Activated B cell treated with CpG ODN at 0.5 μM for 24 hours (primary cell): ENCODE measurements around the gene PRKAG2. TPM values are rescaled to one million over a fixed set of nuclear protein-coding genes. Genes with fewer than 3 reads are reported as not detected.

Source experiments
- ATAC-seq: fragments of 200-7000 bp; cut with Tn5 transposase; one replicate; pipeline ENCODE4 v1.10.0; 2021; ENCODE audit warnings: low read depth, mild to moderate bottlenecking, moderate library complexity
- CTCF ChIA-PET: fragments of 350-600 bp; sonication (Branson Sonifier 250); formaldehyde crosslinking; loops from one replicate; lab custom pipeline; 2021; ENCODE audit warnings: antibody characterized with exemption; lab: Charles Lee
- POLR2A ChIA-PET: fragments of 350-600 bp; sonication (Branson Sonifier 250); formaldehyde crosslinking; loops from one replicate; lab custom pipeline; 2021; ENCODE audit warnings: antibody characterized with exemption; lab: Charles Lee
- DNase-seq: peaks from one replicate; pipeline ENCODE4 v3.0.0; 2022
- H3K27ac Mint-ChIP-seq: one replicate; pipeline ENCODE4 v1.8.0; 2020; ENCODE audit warnings: mixed read lengths
- H3K27me3 Mint-ChIP-seq: one replicate; pipeline ENCODE4 v1.8.0; 2021; ENCODE audit warnings: mixed read lengths
- H3K36me3 Mint-ChIP-seq: one replicate; pipeline ENCODE4 v1.8.0; 2021; ENCODE audit warnings: low read depth, mixed read lengths
- H3K4me1 Mint-ChIP-seq: one replicate; pipeline ENCODE4 v1.8.0; 2021; ENCODE audit warnings: mixed read lengths
- H3K4me3 Mint-ChIP-seq: one replicate; pipeline ENCODE4 v1.8.0; 2020; ENCODE audit warnings: mild to moderate bottlenecking, mixed read lengths
- H3K9me3 Mint-ChIP-seq: one replicate; pipeline ENCODE4 v1.8.0; 2020; ENCODE audit warnings: mixed read lengths
- CTCF ChIP-seq: fragments of 200-600 bp; IDR thresholded peaks from one replicate; pipeline ENCODE4 v1.8.0; 2022; ENCODE audit warnings: antibody characterized with exemption, mild to moderate bottlenecking
- intact Hi-C: fragments of 100-400 bp; cut with micrococcal nuclease; formaldehyde crosslinking; loops from one replicate; pipeline ENCODE4 v1.15.1; 2024
- total RNA-seq: library from RNA; stranded (reverse); gene quantifications from 2 replicates; pipeline ENCODE4 v1.2.3, GENCODE V29; 2022

PRKAG2 gene
- total RNA-seq, 1 donor from 2014 or later, result 19.7 TPM

GRCh38 chr7:151851782-151852181, 25.1 kb downstream of the PRKAG2 start:
- H3K36me3 Mint-ChIP-seq, result peaks cover 1% of the 10 kb centered on the region
- ChIA-PET POLR2A (interaction anchor here (0.7 to 3.7 kb wide), 6 partner anchors 13 to 83 kb away, joined by 3 to 26 read pairs (median 4); partner anchors contain the start of gene PRKAG2), CTCF (interaction anchor here (1.3 to 1.7 kb wide), 2 partner anchors 13 to 69 kb away, joined by 3 to 7 read pairs; no protein-coding TSS in a partner anchor)
- peaks cover 32% of the 10 kb centered on the region for H3K4me1 Mint-ChIP-seq
- H3K9me3 Mint-ChIP-seq, result no peaks in the 10 kb centered on the region
- no peak for DNase-seq
- peak; percentile 37 for ATAC-seq
- TF ChIP-seq CTCF, result no peak
- H3K27ac Mint-ChIP-seq, result peak overlapping the region; percentile 85
- H3K4me3 Mint-ChIP-seq, result peak overlapping the region; percentile 81
- H3K27me3 Mint-ChIP-seq, result no peaks in the 10 kb centered on the region
- intact Hi-C loops, result loop anchor here (1.0 kb wide), 3 partner anchors 12 to 68 kb away; no protein-coding TSS in a partner anchor

GRCh38 chr7:151851145-151851751, 25.7 kb downstream of the PRKAG2 start:
- H3K4me3 Mint-ChIP-seq, result peak overlapping the region; percentile 81
- ATAC-seq, result peak; percentile 79
- H3K27me3 Mint-ChIP-seq, result no peaks in the 10 kb centered on the region
- H3K9me3 Mint-ChIP-seq, result no peaks in the 10 kb centered on the region
- POLR2A ChIA-PET, result interaction anchor here (0.7 to 3.7 kb wide), 8 partner anchors 13 to 83 kb away, joined by 3 to 26 read pairs (median 4); partner anchors contain the start of gene PRKAG2
- DNase-seq, result peak; percentile 42
- no peak for TF ChIP-seq CTCF
- CTCF ChIA-PET, result interaction anchor here (1.3 to 1.7 kb wide), 2 partner anchors 12 to 68 kb away, joined by 3 to 7 read pairs; no protein-coding TSS in a partner anchor
- peak overlapping the region; percentile 85 for H3K27ac Mint-ChIP-seq
- peaks cover 32% of the 10 kb centered on the region for H3K4me1 Mint-ChIP-seq
- intact Hi-C loops, result loop anchor here (1.0 kb wide), 3 partner anchors 12 to 68 kb away; no protein-coding TSS in a partner anchor
- H3K36me3 Mint-ChIP-seq, result peaks cover 1% of the 10 kb centered on the region

- no peaks in the 10 kb centered on the region for H3K27me3 Mint-ChIP-seq
- peaks cover 1% of the 10 kb centered on the region for H3K36me3 Mint-ChIP-seq
- peaks cover 32% of the 10 kb centered on the region for H3K4me1 Mint-ChIP-seq
- POLR2A ChIA-PET, result interaction anchor here (0.7 to 3.7 kb wide), 7 partner anchors 12 to 84 kb away, joined by 3 to 26 read pairs (median 4); partner anchors contain the start of gene PRKAG2
- peak overlapping the region; percentile 85 for H3K27ac Mint-ChIP-seq
- ATAC-seq (no peak), DNase-seq (no peak)
- H3K4me3 Mint-ChIP-seq, result peak overlapping the region; percentile 81
- no peak for TF ChIP-seq CTCF
- H3K9me3 Mint-ChIP-seq, result no peaks in the 10 kb centered on the region
- intact Hi-C loops, result loop anchor here (1.0 kb wide), 3 partner anchors 11 to 67 kb away; no protein-coding TSS in a partner anchor
- CTCF ChIA-PET, result interaction anchor here (1.7 kb wide), 1 partner anchor 68 kb away, joined by 7 read pairs; no protein-coding TSS in a partner anchor
Measured at GRCh38 chr7:151850491-151851124, 26.3 kb downstream of the PRKAG2 start.

GRCh38 chr7:151849879-151850260, 27.0 kb downstream of the PRKAG2 start:
- POLR2A ChIA-PET, result interaction anchor here (3.7 kb wide), 1 partner anchor 11 kb away, joined by 26 read pairs; no protein-coding TSS in a partner anchor
- intact Hi-C loops, result no loop called here
- no peak overlapping the region for H3K27ac Mint-ChIP-seq
- DNase-seq (no peak), ATAC-seq (no peak)
- no peak for TF ChIP-seq CTCF
- H3K9me3 Mint-ChIP-seq, result no peaks in the 10 kb centered on the region
- CTCF ChIA-PET, result no interaction called here
- no peaks in the 10 kb centered on the region for H3K27me3 Mint-ChIP-seq
- peaks cover 32% of the 10 kb centered on the region for H3K4me1 Mint-ChIP-seq
- H3K4me3 Mint-ChIP-seq, result no peak overlapping the region
- H3K36me3 Mint-ChIP-seq, result peaks cover 4% of the 10 kb centered on the region
